ENCODE measurements around the gene HECTD1.
"Not testable (repeated sequence)": the region's sequence is repeated elsewhere in the genome, so short reads cannot be mapped to it uniquely, and the experiment has no call there.

HECTD1 gene

DNA sequence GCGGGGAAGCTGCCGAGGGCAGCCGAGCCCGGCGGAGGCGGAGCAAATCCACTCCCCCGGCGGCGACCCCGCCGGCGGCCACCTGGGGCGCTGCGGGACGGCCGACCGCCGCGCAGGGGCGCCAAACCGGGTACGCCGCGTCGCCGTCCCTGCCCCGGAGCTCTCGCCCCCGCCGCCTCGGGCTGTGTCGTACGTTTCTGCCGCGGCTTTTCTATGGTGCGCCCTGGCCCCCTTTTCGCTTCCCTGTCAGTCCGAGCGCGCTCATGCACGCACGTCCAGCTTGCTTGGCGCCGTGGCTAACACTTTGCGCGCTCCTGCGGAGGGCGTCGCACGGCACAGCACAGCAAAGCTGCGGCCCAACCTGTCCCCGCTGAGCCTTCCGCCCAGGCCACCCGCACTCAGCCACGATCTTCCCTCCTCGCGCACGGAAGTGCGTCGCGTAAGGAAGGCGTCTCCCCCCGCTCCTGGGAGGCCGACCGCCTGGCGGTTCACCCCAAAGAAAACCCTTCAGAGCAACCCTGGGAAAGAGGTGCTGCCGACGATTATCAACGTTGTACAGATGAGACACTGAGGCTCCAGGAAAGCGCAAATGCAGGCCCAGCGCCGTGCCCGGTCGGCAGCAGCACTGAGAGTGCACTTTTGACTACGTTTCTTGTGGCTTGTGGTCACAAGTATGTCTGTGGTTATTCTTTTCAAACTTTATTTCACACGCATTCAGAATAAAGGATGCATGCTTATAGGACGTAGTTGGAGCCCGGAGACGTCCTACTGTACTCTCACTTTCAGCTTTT, at the start of gene HECTD1:
HECTD1 (minus strand) TSS at position 39 of the 791 bp plus-strand sequence. CDS start 1,857 bp downstream, outside the sequence.
- DNase-seq: no peak

DNA sequence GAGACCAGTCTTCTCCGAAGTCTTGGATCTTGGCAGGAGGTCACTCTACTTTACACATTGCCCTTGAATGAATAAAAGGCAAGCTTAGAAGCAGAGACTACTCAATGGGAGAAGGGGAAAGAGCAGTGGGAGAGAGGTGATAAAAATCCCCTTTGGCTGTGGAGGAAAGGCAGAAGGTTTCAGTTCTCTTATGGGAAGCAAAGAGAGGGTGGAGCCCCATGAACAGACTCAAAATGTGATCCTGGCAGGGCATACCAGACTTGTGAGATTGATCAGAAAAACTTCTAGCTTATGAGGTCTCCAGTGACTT, 49.6 kb upstream of the HECTD1 start:
- DNase-seq: no peak

DNA sequence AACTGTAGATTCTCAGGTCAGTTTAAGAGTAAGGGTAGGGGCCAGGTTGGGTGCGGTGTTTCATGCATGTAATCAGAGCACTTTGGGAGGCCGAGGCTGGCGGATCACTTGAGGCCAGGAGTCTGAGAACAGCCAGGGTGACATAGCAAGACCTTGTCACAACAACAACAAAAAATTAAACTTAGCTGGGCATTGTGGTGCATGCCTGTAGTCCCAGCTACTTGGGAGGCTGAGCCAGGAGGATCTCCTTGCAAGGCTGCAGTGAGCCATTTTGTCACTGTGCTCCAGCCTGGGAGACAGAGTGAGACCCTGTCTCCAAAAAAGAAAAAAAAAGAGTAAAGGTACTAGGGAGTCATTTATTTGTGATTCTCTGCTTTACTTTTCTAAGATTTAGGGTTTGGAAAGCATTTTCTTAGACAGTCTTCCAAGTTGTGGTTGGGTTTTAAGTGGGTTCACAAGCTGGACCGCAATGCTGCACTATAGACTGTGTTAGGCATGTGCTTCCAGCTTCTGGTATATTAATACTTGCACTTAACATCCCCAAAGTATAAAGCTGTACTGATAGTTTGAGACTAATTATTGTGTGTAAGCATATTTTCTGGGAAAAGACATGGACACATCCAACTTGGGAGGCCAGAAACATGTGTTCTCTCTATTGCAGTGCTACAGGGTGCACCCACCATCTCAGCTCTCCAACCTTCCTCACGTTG, 49.1 kb upstream of the HECTD1 start:
- DNase-seq: no peak

DNA sequence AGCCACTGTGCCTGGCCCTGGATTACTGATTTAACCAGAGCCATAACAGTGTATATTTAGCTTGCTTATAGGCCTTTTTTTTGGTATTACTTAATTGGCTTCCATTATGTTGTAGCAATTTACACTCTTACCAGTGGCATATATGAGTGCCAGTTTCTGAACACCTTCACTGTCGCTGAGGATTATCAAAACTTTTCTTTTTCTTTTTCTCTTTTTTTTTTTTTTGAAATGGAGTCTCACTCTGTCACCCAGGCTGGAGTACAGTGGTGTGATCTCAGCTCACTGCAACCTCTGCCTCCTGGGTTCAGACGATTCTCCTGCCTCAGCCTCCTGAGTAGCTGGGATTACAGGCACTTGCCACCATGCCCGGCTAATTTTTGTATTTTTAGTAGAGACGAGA, 48.3 kb upstream of the HECTD1 start:
- not testable (repeated sequence) for DNase-seq

DNA sequence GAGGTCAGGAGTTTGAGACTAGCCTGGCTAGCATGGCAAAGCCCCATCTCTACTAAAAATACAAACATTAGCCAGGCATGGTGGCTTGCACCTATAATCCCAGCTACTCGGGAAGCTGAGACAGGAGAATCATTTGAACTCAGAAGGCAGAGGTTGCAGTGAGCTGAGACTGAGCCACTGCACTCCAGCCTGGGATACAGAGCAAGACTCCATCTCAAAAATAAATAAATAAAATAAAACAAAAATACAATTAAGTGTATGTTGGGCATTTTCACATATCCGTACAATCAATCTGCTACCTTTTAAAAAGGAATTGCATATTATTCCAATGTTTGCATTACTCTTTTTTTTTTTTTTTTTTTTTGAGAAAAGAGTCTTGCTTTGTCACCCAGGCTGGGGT, 47.7 kb upstream of the HECTD1 start:
- no peak for DNase-seq

DNA sequence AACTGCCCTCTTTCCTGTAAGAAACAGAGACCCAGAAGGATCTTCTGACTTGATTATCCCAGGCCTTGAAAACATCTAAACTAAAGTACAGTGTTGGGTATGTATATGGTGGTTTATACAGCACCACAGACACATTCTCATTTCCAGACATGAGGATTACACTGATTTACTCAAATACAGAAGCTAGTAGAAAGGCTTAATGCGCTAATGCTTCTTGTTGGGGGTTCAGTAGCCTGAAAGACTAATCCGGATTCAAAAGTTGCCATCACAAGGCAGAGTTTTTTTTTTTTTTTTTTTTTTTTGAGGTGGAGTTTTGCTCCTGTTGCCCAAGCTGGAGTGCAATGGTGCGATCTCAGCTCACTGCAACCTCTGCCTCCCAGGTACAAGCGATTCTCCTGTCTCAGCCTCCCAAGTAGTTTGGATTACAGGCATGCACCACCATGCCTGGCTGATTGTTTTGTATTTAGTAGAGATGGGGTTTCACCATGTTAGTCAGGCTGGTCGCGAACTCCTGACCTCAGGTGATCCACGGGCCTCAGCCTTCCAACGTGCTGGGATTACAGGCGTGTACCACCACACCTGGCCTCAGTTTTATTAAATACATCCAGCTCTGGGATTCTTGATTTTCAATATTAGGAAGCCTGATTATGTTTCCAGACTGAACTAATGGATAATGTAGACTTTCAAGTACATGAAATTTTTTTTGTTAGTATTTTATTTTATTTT, 46.3 kb upstream of the HECTD1 start:
- no peak for DNase-seq

DNA sequence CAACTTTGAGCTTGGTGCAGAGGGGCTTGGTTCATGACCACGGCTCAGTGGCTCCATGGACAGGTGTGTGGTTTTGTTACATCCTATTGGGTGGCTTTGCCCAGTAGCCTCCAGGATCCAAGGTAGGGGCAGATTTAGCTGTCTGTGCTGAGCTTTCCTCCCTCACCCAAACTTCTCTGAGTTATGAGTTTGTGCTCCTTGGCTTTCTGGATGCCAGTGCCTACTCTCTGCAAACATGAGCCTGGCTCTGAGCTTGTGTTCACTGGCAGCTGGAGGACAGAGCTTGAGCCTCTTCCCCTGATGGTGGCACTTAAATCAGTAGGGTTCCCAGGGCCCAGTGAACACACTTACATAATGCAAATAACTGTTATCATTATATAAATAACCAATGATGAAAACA, 45.3 kb upstream of the HECTD1 start:
- DNase-seq: no peak

DNA sequence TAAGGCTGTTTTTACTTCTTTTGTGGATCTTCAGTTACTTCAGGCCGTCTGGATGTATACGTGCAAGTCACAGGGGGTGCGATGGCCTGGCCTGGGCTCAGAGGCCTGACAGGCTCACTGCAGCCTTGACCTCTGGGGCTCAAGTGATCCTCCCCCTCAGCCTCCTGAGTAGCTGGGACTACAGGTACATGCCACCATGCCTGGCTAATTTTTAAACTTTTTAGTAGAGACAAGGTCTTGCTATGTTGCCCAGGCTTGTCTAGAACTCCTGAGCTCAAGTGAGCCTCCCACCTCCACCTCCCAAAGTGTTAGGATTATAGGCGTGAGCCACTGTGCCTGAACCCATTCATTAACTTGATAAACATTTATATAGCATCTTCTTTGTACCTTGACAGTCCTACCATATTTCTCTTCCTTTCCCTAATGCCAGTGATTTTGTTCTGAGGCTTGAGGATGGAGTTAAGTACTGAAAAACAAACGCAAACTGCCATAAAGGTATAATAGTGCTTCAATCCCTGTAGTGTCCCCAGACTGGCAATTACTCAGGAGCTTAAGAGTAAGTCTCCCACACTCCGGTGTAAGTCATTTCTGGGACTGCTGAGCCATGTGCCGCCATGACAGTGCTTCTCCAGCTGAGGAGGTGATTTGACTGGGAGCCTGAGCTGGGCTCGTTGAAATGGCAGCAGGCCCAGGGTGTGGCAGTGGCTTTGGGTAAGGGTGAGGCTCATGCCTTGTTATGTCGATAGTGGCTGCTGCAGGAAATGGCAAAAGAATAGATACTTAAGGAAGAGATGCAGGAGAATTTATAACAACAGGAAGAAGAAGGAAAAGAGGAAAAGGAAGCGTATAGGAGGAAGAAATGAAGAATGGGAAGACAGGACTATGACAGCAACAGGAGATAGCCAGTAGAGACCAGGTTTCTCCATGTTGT, 43.7 kb upstream of the HECTD1 start:
- no peak for DNase-seq

DNA sequence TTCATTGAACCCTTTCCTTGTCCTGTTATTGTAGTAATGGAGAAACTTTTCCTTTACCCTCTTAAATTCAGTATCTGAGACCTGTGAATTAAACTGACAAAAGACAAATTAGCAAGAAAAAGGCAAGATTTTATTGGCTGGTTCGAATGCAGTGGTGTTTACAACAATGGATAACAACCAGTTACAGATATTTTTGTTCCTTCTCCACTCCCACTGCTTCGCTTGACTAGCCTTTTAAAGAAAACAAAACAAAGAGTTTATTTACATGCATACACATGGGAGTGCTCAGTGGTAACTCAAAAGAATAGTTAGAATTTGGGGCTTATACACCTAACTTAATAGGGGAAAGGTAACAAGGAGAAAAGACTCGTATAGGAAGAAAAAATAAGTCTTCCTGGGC, 37.0 kb upstream of the HECTD1 start:
- DNase-seq: no peak

DNA sequence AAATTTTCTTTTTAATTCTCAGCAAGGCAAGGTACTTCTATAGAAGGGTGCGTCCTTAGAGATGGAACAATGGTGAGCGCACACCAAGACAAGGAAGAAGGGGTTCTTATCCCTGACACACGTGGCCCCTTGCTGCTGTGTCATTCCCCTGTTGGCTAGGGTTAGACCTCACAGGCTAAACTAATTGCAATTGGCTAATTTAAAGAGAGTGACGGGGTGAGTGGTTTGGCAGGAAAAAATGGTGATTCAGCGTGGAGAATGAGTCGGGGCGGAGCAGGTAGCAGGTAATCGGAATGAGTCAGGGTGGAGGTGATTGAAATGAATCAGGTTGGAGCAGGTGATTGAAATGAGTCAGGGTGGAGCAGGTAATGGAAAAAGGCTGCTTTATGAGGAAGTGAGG, 36.3 kb upstream of the HECTD1 start:
- no peak for DNase-seq

DNA sequence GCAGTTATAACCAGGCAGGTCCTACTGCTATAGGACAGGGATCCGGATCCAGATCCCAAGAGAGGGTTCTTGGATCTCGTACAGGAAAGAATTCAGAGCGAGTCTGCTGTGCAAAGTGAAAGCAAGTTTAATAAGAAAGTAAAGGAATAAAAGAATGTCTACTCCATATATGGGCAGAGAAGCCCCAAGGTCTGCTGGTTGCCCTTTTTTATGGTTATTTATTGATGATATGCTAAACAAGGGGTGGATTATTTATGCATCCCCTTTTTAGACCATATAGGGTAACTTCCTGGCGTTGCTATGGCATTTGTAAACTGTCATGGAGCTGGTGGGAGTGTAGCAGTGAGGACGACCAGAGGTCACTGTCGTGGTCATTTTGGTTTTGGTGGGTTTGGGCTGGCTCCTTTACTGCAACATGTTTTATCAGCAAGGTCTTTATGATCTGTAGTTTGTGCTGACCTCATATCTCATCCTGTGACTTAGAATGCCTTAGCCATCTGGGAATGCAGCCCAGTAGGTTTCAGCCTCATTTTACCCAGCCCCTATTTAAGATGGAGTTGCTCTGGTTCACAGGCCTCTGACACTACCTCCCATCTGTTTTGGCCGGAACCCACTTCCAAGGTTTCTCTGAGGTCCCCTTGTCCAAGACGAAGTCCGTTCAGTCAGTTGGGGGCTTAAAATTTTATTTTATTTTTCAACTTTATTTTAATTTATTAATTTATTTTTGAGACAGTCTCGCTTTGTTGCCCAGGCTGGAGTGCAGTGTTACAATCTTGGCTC, 34.8 kb upstream of the HECTD1 start:
- not testable (repeated sequence) for DNase-seq

DNA sequence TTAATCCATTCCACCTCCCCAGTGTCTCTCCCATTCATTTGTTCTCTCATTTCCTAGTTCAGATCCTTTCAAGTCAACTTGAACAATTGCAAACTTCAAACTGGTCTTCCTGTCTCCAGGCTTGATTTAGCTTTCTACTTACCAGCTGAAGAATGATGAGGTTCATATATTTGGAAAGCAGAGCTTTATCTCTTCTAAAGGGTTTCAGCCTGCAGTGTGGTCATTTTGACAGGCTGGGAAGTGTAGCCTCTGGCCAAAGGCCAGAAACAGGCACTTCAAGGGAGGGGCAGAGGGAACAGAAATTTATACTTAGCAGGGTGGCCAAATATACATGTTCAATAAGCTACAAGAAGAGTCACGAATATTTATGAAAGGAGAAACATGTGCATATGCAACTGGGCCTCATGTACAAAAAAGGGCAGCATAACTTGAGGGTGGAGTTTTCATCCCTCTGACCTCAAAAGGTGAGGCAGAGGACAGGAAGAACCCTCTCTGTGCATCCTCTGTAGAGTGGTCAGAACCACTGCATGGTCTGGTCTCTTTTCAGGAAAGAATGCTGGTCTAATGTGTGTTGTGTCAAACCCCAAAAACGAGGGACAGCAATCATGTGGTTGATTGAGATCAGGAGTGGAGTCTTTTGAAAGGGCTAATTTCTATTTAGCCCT, 34.0 kb upstream of the HECTD1 start:
- DNase-seq: no peak

DNA sequence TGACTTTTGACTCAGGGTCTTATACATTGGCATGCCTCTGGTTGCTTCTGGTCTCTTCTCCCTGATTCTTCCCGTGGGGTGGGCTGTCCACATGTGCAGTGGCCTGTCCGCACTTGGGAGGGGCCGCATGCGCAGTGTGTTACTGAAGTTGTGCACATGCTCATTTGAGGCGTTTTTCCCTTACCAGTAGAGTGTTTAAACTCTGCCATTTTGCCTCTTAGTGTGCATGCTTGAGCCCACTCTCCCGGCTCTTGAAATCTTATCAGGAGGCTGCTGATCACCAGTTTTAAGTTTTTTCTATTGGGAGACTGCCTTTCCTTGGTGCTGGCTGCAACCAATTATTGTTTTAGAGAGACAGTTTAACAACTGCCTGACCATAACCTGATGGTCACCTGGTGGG, 32.1 kb upstream of the HECTD1 start:
- no peak for DNase-seq

DNA sequence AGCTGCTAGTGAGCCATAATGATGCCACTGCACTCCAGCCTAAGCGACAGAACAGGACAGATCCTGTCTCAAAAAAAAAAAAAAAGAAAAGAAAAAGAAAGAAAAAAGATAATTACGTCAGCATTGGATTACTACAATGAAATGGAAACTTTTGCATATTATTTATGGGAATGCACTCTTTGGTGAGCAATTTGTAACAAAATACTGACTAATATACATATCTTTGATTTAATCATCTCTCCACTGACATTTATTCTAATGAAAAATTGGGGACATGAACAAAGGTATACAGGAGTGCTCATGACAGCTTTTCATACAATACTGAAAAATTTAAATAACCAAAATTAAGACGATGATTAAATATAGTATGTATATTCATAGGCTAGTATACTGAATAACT, 27.9 kb upstream of the HECTD1 start:
- DNase-seq: no peak

DNA sequence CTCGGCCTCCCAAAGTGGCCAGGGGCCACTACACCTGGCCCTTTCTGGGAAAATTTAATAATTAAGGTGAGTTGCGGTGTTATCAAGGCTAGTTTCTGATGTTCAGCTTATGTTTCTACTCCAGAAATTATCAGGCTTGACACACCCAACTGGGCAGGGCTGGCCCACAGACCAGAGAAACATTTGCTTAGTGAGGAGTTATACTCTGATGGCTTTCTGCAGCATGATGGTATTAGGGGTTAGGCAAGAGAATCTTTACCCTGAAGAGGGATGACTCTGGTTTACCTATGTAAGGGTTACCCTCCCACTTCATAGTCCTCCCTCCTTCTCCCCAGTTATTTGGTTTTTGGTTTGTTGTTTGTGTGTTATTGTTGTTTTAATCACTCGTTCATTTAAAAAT, 24.5 kb upstream of the HECTD1 start:
- DNase-seq: no peak

DNA sequence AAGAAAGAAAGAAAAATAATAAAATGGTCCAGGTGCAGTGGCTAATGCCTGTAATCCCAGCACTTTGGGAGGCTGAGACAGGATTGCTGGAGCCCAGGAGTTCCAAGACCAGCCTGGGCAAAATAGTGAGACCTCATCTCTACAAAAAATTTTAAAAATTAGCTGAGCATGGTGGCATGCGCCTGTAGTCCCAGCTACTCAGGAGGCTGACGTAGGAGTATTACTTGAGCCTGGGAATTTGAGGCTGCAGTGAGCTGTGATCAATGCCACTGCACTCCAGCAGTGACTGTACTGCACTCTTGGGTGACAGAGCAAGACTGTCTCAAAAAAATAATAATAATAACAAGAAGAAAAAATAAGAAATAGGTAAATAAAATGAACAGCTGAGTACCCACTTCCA, 23.7 kb upstream of the HECTD1 start:
- DNase-seq: not testable (repeated sequence)

DNA sequence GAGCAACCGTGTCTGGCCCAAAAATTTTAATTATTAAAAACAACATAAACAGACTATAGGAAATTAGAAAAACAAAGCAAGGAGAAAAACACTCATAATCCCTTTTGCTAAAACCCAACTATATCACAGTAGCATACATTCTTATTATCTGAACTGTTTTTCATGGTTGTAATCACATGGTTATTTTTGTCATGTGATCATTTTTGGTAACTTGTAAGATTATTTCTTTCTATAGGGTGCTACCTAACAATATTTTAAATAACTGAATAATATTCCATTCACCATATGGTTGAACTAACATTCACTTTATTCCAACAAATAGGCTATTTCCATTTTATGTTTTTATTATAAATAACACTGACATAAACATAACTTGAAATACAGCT, 23.0 kb upstream of the HECTD1 start:
- DNase-seq: no peak

DNA sequence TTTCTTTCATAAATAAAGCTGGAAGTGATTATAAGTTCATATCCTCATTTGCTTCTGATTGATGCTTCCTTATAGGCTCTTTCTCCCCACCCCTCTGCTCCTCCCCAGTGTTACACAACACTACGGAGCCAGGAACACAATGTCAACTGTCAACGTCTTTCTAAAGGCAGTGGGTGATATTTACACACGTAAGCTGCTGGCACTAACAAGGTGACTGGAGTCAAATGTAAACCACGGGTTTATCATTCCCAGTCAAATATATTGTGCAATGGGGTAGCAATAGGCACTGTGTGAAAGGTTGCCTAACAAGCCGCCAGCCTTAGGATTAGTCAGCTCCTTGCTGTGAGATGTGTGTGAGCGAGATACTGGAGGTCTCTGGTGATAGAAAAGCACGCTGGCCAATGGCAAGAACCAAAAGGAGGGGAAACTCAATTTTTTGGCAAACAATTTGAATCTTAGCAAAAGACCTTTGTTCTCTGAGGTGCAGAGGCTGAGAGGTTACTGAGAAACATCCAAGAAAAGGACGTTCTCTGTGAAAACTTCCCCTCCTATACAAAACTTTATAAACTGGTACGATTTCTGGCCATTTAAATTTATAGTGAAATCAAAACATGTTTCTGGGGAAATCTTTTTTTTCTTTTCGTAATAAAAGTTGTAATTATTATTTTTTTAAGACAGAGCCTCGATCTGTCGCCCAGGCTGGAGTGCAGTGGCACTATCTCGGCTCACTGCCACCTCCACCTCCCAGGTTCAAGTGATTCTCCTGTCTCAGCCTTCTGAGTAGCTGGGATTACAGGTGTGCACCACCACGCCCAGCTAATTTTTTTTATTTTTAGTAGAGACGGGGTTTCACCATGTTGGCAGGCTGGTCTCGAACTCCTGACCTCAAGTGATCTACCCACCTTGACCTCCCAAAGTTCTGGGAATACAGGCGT, 22.3 kb upstream of the HECTD1 start:
- no peak for DNase-seq

DNA sequence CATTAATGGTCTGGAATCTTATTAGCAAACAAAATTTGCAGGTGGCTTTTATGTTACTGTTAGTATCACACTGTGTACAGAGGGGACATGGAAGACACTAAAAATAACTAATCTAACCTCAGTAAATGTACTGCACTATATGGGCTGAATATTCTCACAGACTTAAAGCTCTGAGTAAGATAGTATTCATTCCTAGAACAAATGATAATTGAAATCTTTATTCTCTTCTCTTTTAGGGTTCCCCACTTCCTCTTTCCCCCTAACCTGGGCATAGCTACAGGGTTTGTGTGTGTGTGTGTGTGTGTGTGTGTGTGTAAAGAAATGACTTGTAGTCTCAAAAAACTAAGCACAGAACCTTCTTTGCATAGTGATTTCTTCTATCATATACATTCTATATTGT, 21.4 kb upstream of the HECTD1 start:
- no peak for DNase-seq

DNA sequence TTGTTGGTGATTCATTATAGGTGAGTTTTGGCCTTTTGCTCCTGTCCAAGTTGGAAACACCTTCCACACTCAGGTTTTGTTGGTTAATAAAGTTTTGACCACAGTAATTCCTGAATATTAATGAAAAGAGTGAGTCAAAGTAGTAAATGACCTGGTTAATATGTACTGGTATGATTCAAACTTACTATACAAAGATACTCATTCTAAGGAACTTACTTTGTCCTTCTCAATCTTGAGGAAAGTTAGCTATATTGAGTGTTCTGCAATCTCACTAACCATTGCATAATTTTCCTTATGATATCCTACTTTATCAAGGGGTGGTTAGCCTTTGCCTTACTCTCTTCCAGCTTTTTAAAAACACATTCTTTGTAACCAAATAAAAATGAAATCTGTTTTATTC, 20.9 kb upstream of the HECTD1 start:
- DNase-seq: no peak

All from activated T-cell treated with anti-CD3 and anti-CD28 coated beads, Interleukin-2, amount 50 U/mL, for 1 hour (primary cell).